A673 (cell line): ENCODE measurements around the gene SUPT4H1.

Experiments used
- EZH2 ChIP-seq: fragments of 200-600 bp; sonication (generic); IDR thresholded peaks from 2 replicates; pipeline ENCODE4 v1.6.1; 2017; ENCODE audit warnings: borderline replicate concordance, low read depth, mild to moderate bottlenecking, mixed read lengths, antibody characterized with exemption, low read length; ENCODE audit not compliant: poor library complexity, severe bottlenecking
- TF ChIP-seq, protein P1 (sequence below): fragments of 300-800, 200-600 bp; sonication (generic); conservative IDR thresholded peaks from 2 replicates; pipeline ENCODE4 v1.5.1; 2017; ENCODE audit warnings: low read depth, mild to moderate bottlenecking, antibody characterized with exemption, low read length, moderate library complexity, mixed read lengths

DNA sequence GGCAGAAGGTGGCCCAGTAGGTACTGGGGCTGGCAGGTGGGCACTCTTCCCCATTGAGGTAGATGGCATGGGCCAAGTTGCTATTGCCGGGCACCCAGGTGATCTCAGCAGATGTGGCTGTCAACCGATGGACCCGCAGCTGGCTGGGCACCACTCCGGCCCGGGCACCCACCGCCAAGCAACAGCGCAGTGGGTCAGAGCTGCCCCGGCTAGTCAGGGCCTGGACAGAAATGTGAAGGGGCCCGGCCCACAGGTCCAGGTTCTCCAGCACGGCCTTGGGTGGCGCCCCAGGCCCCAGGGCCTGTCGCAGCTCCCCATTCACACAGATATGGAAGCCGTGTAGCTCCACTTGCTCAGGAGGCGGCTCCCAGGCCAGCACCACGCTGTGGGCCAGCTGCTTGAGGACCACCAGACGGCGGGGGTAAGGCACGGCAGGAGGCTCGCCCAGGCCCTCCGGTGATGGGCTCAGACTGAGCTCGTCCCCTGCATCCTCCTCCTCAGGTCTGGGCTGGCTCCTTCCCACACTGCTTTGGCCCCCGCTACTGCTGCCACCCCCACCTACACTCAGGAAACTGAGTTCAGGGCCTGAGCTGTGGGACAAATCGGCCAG is 39.9 kb downstream of the SUPT4H1 start:
- TF ChIP-seq, protein P1, sequence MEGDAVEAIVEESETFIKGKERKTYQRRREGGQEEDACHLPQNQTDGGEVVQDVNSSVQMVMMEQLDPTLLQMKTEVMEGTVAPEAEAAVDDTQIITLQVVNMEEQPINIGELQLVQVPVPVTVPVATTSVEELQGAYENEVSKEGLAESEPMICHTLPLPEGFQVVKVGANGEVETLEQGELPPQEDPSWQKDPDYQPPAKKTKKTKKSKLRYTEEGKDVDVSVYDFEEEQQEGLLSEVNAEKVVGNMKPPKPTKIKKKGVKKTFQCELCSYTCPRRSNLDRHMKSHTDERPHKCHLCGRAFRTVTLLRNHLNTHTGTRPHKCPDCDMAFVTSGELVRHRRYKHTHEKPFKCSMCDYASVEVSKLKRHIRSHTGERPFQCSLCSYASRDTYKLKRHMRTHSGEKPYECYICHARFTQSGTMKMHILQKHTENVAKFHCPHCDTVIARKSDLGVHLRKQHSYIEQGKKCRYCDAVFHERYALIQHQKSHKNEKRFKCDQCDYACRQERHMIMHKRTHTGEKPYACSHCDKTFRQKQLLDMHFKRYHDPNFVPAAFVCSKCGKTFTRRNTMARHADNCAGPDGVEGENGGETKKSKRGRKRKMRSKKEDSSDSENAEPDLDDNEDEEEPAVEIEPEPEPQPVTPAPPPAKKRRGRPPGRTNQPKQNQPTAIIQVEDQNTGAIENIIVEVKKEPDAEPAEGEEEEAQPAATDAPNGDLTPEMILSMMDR = no peak
- no peak for TF ChIP-seq EZH2
